IPS DF 6.9 (cell line): ENCODE results near the gene CRYM.

Source experiments
- DNase-seq: peaks from one replicate; pipeline ENCODE4 v3.0.0-alpha.2; 2013; ENCODE audit warnings: low read depth, low spot score
- H3K27ac ChIP-seq: one replicate; pipeline ENCODE4 v1.5.1; 2013; ENCODE audit warnings: low read length, control low read depth
- H3K27me3 ChIP-seq: 2 replicates; pipeline ENCODE4 v1.6.1; 2013; ENCODE audit warnings: mild to moderate bottlenecking, low read length; ENCODE audit not compliant: control insufficient read depth, insufficient read depth
- H3K36me3 ChIP-seq: 2 replicates; pipeline ENCODE4 v1.6.1; 2013; ENCODE audit warnings: low read length; ENCODE audit not compliant: control insufficient read depth, insufficient read depth
- H3K4me1 ChIP-seq: 2 replicates; pipeline ENCODE4 v1.6.1; 2013; ENCODE audit warnings: low read length; ENCODE audit not compliant: control insufficient read depth, insufficient read depth
- H3K4me3 ChIP-seq: 2 replicates; pipeline ENCODE4 v1.5.1; 2013; ENCODE audit warnings: mild to moderate bottlenecking, low read length
- H3K9me3 ChIP-seq: 2 replicates; pipeline ENCODE4 v1.6.1; 2013; ENCODE audit warnings: low read length, inconsistent platforms; ENCODE audit not compliant: control insufficient read depth, insufficient read depth
- WGBS: extraction: QIAGEN DNeasy Blood & Tissue Kit; methylation state at CpG from one replicate; pipeline ENCODE4 v1.1.7; 2013; ENCODE audit warnings: mixed read lengths, missing lambda C conversion rate; ENCODE audit not compliant: insufficient read length, insufficient coverage; 5-methylcytosine and 5-hydroxymethylcytosine counted together

Gene CRYM

GRCh38 chr16:21265104-21265837, 12.8 kb downstream of the CRYM start:
- H3K4me1 ChIP-seq: no peaks in the 10 kb centered on the region
- no peaks in the 10 kb centered on the region for H3K36me3 ChIP-seq
- no CpG with 5 or more reads among the region's 9 CpGs for WGBS
- no peak overlapping the region for H3K27ac ChIP-seq
- no peak for DNase-seq
- H3K27me3 ChIP-seq: no peaks in the 10 kb centered on the region
- no peak overlapping the region for H3K4me3 ChIP-seq
- no peaks in the 10 kb centered on the region for H3K9me3 ChIP-seq

GRCh38 chr16:21264571-21265036, 13.5 kb downstream of the CRYM start:
- H3K9me3 ChIP-seq: no peaks in the 10 kb centered on the region
- H3K36me3 ChIP-seq: no peaks in the 10 kb centered on the region
- no peak for DNase-seq
- H3K4me3 ChIP-seq: no peak overlapping the region
- WGBS: no CpG with 5 or more reads among the region's 4 CpGs
- no peak overlapping the region for H3K27ac ChIP-seq
- H3K27me3 ChIP-seq: no peaks in the 10 kb centered on the region
- H3K4me1 ChIP-seq: no peaks in the 10 kb centered on the region

DNA sequence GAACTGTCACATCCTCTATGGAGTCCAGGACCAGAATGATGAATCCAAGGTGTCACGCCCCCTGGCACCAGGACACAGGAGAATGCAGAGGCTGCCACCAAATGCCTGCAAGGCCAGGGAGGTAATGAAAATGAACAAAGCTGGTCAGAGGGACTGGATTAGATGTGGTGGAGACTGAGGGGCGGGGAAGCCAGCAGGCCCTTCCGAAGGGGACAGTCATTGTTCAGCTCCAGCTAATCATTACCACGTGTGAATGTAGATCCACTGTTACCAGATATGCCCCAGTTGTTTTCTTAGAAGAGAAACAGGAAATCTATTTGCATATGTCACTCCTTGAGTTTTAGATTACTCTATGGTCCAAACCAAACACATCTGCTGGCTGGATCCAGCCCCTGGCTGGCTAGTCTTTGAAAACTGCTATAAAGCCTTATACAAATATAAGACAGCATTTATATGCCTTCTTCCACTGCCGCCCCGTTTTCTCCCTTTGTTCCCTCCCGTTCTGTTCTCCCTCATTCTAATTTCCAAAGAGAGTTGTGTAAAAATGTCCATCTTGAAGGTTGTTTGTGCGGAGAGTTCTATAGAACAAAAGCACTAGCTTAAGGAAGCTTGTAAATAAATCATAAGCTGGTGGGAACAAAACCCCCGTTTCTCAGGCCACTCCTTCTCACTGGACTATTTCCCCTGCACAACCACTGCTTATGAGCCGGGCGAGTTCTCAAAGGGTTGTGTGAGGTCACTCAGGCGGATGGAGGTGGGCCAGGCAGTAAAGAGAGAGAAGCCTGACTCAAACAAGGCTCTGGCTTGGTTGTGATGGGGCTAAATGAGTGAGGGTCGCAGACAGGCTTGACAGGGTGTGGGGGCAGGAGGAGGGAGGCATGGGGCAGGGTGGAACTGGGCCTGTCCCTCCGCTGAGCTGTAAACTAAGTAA, 14.2 kb downstream of the CRYM start:
- no peaks in the 10 kb centered on the region for H3K27me3 ChIP-seq
- no peaks in the 10 kb centered on the region for H3K36me3 ChIP-seq
- no CpG with 5 or more reads among the region's 14 CpGs for WGBS
- H3K4me1 ChIP-seq: no peaks in the 10 kb centered on the region
- DNase-seq: no peak
- no peaks in the 10 kb centered on the region for H3K9me3 ChIP-seq
- no peak overlapping the region for H3K27ac ChIP-seq
- no peak overlapping the region for H3K4me3 ChIP-seq

DNA sequence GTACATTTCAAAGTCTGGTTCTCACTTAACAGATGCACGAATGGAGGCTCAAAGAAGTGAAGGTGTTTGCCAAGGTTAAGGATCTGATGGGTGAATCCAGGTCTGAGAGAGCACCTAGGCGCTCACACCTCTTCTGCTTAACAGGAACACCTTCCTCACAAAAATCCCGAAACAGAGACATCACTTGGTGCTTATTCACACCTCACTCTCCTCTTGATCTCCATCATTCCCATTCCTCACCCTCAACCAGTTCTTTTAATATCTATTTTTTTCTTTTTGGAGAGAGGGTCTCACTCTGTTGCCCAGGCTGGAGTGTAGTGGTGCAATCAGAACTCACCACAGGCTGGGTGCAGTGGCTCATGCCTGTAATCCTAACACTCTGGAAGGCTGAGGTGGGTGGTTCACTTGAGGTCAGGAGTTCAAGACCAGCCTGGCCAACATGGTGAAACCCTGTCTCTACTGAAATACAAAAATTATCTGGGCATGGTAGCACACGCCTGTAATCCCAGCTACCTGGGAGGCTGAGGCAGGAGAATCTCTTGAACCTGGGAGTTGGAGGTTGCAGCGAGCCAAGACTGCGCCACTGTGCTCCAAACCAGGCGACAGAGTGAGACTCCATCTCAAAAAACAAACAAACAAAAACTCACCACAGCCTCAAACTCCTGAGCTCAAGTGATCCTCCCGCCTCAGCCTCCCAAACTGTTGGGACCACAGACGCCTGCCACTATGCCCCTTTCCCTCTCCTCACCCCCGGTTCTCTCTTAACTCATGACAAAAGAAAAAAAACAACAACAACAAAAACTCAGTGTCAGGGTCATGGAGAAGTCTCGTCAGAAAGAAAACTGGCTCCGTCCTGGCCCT, 15.1 kb downstream of the CRYM start:
- no peaks in the 10 kb centered on the region for H3K36me3 ChIP-seq
- WGBS: no CpG with 5 or more reads among the region's 12 CpGs
- no peaks in the 10 kb centered on the region for H3K9me3 ChIP-seq
- H3K4me3 ChIP-seq: no peak overlapping the region
- H3K27ac ChIP-seq: no peak overlapping the region
- no peak for DNase-seq
- no peaks in the 10 kb centered on the region for H3K27me3 ChIP-seq
- H3K4me1 ChIP-seq: no peaks in the 10 kb centered on the region

DNA sequence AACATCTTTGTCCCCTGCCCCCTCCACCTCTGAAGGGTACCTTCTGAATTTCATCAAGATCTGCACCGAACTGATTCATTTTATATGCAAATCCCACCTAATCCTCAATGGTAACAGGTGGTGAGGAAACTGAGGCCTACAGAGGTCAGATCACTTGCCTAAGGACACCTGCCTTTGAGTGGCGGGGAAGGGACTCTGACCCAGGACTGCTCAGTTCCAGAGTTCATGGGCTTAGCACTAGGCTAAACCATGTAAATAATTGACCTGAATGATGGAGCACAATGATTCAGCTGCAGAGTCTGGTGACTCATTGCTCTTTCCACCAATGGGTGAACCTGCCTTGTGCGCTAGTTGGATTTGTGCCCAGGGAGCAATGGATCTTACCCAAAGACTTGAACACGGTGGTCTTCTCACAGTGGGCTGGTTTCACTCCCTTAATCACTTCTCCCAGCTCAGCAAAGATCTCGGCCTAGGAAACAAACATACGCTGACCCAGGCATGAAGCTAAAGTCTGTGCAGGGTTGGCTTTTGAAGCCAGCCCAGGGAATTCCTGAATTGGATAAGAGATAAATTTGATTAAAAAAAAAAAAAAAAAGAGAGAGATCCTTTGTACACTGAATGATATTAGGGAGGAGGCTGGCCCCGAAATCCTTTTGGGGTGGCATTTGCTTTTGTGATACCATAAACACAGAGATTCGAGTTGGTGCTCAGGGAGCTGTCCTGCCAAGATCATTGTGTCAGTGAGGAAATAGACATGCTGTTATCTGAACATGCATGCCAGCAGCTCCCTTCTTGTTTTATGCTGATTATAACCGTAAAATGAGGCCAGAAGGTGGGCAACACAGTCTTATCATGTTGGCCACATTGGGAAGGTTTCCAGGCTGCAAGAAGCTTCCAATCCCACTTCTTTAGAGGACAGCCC, 17.0 kb downstream of the CRYM start:
- Histone ChIP-seq H3K27ac (no peak overlapping the region), H3K9me3 (no peaks in the 10 kb centered on the region), H3K27me3 (no peaks in the 10 kb centered on the region), H3K4me3 (no peak overlapping the region), H3K4me1 (no peaks in the 10 kb centered on the region), H3K36me3 (no peaks in the 10 kb centered on the region)
- DNase-seq: no peak
- WGBS: no CpG with 5 or more reads among the region's 9 CpGs

DNA sequence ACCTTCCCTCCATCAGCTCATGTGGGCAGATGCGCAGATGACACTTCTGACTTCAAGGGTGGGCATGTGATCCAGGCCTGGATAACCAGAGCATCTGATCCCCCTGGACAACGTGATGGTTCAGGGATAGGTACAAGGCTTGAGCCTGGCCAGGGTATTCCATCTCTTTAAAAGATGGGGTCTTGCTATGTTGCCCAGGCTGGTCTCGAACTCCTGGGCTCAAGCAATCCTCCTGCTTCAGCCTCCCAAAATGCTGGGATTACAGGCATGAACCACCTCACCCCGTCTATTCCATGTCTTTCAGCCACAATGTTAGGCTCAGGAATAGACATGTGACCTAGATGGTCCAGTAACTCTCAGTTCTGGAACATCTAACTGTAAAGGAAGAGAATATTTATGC, 20.8 kb downstream of the CRYM start:
- no peak for DNase-seq
- Histone ChIP-seq H3K4me1 (no peaks in the 10 kb centered on the region), H3K9me3 (no peaks in the 10 kb centered on the region), H3K27ac (no peak overlapping the region), H3K36me3 (no peaks in the 10 kb centered on the region), H3K27me3 (no peaks in the 10 kb centered on the region), H3K4me3 (no peak overlapping the region)
- WGBS: no CpG with 5 or more reads among the region's 4 CpGs

- Histone ChIP-seq H3K9me3 (no peaks in the 10 kb centered on the region), H3K4me3 (no peak overlapping the region), H3K27ac (no peak overlapping the region), H3K4me1 (no peaks in the 10 kb centered on the region), H3K27me3 (no peaks in the 10 kb centered on the region), H3K36me3 (no peaks in the 10 kb centered on the region)
- WGBS: no CpG with 5 or more reads among the region's 2 CpGs
- DNase-seq: no peak
Measured at GRCh38 chr16:21256636-21257035, 21.5 kb downstream of the CRYM start.

- H3K4me1 ChIP-seq: no peaks in the 10 kb centered on the region
- no peak overlapping the region for H3K4me3 ChIP-seq
- H3K9me3 ChIP-seq: no peaks in the 10 kb centered on the region
- no peak for DNase-seq
- WGBS: no CpG with 5 or more reads among the region's 3 CpGs
- no peaks in the 10 kb centered on the region for H3K36me3 ChIP-seq
- no peaks in the 10 kb centered on the region for H3K27me3 ChIP-seq
- no peak overlapping the region for H3K27ac ChIP-seq
Measured at GRCh38 chr16:21253470-21253869, 24.6 kb downstream of the CRYM start.

DNA sequence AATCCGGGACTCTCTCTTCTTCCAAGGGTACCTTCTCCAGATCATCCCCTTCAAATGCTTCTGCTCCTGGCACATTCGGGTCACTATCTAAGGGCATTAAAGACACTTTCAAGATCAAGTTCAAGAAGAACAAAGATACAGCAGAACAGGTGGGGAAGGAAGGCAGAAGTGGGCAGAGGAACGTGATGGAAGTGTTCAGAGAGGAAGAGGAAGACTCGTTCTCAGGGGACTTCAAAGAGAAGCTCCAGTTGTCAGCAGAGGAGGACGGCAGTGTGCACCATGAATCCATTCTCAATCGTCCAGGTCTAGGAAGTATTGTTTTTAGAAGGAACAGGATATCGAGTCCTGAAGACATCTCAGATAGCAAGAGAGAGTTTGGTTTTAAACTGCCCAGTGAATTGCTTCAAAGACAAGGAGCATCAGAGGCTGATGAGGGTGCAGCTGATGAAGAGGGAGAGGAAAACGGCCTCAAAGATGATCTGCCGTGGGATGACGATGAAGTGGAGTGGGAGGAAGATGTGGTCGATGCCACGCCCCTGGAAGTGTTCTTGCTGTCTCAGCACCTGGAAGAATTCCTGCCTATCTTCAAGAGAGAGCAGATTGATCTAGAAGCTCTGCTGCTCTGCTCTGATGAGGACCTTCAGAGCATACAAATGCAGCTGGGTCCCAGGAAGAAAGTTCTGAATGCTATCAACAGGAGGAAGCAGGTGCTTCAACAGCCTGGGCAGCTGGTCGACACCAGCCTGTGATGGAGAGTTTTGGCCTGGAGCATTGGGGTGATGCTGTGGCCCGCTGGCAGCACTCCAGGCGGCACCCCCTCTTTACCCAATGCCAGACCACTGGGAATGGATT, 27.8 kb downstream of the CRYM start:
- H3K27me3 ChIP-seq: no peaks in the 10 kb centered on the region
- no peak overlapping the region for H3K27ac ChIP-seq
- no peaks in the 10 kb centered on the region for H3K4me1 ChIP-seq
- DNase-seq: no peak
- no peaks in the 10 kb centered on the region for H3K36me3 ChIP-seq
- no peak overlapping the region for H3K4me3 ChIP-seq
- H3K9me3 ChIP-seq: no peaks in the 10 kb centered on the region
- WGBS: no CpG with 5 or more reads among the region's 15 CpGs
